EL (cell line): ENCODE measurements around the gene CENPM.

Source experiments
- DNase-seq: peaks from one replicate; pipeline ENCODE4 v3.0.0-alpha.2; 2016

CENPM gene

DNA sequence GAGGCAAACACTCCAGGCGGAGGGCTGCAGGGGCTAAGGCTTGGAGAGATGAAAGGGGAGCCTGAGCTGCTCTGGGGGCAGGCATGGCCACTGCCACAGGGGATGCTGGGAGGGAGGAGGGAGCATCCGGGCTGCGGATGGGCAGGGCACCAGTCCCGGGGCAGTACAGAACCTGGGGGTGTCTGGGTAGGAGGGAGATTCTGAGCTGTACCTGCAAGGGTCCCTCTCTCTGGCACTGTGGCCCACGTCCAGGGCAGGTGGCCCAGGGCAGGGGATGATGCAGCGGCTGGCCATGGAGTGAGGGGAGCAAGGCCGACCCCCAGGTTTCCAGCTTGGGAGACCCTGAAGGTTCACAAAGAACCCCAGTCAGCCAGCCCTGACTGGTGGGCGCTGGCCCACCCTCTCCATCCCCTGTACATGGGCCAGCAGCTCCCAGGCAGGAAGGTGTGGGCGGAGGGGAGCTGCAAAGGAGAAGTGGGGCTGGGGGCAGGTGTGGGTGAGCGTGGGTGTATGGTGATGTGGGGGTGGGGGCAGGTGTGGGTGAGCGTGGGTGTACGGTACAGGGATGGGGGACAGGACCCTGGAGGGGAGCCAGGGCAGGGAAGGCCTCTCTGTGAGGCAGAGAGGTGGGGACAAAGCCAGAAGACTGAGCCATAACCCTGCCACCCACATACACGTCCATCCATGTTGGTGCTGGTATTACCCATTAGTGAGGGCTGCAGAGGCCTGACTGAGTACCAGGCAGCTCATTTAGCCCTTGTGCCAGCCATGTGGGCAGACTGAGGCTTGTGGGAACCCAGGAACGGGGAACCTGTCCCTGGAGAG, 18.1 kb downstream of the CENPM start:
- DNase-seq: no peak

DNA sequence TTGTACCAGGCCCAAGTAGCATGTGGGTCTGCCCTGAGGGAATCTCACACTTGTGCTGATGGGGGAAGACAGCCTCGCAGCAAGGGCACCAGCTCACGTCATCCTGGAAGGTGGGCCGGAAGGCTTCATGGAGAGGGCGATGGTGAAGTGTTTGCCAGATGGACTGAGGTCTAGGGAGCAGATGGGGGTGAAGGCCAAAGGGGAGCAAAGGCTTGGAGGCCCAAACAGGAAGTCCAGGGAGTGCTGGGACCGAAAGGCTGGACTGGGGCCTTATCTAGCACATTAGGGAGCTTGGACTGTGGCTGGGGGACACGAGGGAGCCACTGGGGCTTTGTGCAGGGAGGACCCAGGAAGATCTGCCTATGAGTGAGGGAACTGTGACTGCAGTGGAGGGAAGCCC, 19.1 kb downstream of the CENPM start:
- no peak for DNase-seq

DNA sequence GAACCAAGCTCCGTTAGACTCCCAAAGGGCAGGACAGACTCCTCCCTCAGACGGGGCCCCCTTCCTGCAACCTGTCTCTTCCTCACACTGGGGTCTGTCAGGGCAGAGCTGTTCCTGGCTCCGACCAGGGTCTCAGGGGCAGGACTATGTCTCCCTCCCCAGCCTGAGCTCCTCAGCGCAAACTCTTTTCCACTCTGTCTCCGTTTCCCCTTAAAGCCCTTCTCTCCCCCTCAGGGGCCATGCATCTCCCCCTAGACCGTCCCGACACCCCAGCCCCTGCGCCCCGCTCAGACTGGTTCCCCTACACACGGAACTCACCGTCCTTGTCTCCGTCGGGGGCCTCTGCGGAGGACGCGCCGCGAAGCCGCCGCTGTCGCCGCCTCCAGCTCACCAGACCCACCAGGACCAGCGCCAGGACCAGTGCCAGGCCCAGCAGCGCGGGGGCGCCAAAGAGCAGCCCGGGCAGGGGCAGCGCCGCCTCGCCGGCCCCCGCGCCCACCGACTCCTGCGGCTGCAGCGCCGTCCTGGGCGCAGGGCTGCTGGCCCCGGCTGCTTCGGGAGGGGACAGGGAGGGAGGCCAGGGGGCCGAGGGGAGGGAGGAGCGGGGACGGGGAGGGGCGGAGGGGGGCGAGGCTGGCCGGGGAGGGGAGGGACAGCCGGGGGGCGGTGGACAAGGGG, 21.0 kb downstream of the CENPM start:
- peak; percentile 56 for DNase-seq

DNA sequence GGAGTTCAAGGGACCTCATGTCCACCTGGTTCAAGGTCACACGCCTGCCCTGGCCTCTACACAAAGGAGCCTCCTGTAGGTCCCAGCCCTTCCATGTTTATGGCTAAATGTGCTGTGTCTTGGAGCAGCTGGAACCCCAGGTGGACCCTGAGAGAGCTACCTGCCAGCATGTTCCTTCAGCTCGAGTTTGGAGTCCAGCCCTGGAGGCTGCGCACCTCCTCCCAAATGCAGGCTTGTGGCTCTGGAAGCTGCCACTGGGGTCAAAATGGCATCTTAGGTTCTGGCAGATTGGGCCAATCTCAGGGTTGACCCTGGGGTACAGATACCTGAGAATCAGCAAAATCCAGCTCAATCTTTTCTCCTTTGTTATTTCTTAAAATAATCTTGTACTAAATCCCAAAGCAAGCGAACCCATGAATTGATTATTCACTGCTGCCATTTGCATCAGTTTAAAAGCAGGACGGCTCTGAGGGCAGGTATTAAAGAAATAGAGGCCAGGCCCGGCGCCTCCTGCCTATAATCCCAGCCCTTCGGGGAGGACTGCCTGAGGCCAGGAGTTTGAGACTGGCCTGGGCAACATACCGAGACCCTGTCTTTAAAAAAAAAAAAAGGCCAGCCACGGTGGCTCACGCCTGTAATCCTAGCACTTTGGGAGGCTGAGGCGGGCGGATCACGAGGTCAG, 23.2 kb downstream of the CENPM start:
- no peak for DNase-seq

DNA sequence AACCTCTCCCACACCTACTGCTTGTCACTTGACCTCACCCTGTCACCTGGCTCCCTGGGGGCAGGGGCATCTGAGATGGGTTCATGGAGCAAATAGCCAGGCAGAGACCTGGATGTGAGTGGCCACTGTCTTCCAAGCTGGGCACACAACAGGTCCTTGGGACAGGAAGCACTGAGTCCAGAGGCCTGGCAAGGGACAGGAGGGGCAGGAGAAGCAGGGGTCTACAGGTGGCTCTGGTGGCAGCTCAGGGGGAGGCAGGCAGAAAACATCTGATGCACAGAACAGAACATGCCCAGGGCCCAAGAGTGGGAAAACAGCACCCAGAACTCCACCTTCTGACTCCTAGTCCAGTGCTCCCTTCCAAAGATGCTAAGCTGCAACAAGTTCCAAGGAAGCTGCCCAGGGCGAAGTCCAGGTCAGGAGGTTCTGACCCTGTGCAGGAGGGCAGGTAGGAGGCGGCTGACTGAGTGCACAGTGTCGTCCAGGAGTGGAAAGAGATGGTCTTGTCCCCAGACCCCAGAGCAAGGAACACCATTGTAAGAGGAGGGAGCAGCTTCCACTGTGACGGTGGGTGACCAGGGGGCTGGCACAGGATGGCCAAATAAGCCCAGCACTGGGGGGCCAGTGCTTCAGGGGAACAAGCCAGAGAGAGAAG, 23.9 kb downstream of the CENPM start:
- DNase-seq: no peak

DNA sequence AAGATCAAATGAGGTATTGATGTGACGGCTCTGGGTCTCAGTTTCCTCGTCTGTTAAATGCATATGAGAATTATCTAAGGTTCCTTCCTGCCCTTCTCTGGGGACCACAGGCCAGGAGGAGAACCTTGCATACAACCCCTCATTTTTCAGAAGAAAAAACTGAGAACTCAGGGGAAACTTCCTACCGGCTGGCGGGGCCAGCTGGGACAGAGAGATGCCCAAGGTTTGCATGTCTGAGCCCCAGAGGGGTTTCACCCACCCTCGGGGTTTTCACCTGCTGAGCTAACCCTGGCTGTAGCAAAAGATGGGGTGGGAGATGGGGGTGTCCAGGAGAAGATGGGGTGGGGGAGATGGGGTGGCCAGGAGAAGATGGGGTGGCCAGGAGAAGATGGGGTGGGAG, 24.6 kb downstream of the CENPM start:
- DNase-seq: no peak

DNA sequence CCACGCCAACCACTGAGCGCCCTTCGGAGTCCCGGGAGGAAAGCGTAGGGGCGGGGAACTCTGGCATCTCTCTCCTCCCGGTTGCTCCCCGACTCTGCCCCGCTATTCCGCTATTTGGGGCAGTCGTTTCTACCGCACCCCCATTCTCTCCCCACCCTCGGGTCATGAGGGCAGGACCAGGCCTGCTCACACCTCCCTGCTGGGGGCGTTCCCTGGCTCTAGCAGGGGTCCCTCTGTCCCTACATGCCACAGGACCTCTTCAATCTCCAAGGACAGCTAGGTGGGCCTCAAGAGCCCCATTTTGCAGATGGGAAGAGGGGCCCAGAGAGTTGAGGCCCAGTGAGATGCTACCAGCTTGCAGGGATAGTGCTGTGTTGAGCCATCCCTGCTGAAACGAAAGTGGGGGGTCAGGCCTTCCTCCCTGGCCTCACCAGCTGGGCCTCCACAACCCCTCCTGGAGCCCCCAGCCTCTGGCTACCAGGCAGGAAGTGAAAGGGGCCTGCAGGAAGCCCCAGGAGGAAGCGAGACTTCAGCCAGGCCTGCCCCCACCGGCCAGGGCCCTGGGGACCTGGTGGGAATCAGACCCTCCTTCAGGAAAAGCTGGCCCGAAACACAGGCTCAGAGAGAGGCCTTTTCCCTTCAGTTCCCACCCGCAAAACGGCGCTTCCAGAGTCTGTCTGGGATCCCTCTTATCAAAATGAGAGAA, 26.5 kb downstream of the CENPM start:
- no peak for DNase-seq

DNA sequence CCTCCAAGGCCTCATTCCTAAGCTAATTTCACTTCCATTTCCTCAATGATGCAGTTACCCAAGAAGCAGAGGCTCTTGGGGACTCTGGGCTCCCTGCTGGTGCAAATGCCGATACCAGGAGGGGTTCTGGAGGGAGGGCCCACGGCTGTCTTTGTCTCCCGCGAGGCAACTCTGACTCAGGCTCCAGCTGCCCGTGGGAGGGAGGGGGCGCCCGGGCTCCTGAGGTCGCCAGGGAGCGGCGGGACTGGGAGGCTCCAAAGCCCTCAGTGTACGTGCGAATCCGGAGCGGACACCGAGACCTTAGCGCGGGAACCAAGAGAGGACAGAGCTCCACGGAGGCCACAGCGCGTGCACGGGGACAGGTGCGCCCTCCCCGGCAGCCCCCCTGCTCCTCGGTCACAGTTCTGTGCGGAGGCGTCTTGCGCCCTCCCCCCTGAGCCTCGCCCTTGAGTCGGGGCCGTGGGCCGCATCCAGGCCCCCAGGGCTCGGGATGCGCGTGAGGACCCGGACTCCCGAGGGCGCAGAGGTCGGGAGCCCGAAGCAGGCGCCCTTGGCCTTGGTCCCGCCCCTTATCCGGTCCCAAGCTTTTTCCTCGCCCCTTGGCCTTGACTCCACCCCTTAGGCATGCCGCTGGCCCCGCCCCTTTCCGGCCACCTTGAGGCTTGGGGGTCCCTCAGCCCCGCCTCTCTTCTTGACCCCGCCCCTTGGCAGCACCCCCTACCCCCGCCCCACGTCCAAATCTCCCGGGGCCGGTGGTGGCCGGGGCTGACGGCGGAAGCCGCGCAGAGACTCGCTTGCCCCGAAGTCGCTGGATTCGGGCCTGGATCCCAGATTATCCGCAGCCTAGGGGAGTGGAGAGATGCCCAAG, 27.4 kb downstream of the CENPM start:
- DNase-seq: peak; percentile 45

DNA sequence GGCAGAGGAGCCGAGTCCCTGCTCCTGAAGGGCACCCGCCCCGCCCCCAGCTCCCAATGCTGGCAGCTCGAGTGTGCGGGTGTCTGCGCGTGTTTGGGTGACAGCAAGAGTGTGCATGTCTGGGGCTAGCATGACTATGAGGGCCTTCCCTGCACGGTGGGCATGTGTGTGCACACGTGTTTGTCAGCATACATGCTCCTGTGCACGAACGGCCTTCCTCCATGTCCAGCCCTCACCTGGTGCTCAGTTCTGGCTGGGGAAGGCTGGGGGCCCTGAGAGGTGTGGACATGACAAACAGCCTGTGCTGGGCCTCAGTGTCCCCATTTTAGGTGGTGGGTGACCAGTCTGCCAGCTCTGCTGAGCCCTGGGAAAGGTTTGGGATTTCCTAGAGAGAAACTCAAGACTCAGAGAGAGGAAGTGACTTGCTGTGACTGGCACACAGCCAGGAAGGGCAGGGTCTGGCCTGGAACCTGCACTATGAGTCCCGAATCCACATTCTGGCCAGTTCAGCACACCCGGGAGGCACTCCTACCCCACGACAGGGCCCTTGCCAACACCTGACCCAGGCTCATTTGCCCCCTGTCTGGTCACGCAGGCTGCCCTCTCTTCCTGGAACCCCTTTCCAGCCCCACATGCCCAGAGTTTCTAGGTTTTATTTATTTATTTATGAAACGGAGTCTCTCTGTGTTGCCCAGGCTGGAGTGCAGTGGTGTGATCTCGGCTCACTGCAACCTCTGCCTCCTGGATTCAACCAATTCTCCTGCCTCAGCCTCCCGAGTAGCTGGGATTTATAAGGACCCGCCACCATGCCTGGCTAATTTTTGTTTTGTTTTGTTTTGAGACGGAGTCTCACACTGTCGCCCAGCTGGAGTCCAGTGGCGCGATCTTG, 28.8 kb downstream of the CENPM start:
- peak; percentile 70 for DNase-seq

DNA sequence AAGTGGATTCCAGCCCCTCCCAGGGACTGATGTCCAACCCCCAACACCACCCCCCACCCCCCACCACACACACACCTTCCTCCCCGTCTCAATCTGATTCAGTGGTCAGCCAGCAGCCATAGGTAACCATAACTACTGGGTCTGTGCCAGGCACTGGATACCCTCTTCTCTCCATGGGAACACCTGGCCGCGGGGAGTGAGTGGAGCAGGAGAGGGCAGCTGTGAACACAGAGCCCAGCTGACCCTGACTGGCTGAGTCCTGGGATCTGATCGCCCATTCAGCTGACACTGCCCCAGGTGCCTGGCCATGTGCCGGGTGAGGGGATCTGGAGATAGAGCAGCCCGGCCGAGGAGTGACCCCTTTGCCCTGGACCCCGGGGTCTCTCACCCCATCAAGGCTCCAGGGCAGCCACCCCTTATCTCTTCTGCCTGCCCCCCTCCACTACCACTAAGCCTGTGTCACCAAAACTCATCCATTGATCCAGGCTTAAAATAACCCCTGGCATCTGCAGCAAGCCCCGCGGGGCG, 29.5 kb downstream of the CENPM start:
- no peak for DNase-seq

DNA sequence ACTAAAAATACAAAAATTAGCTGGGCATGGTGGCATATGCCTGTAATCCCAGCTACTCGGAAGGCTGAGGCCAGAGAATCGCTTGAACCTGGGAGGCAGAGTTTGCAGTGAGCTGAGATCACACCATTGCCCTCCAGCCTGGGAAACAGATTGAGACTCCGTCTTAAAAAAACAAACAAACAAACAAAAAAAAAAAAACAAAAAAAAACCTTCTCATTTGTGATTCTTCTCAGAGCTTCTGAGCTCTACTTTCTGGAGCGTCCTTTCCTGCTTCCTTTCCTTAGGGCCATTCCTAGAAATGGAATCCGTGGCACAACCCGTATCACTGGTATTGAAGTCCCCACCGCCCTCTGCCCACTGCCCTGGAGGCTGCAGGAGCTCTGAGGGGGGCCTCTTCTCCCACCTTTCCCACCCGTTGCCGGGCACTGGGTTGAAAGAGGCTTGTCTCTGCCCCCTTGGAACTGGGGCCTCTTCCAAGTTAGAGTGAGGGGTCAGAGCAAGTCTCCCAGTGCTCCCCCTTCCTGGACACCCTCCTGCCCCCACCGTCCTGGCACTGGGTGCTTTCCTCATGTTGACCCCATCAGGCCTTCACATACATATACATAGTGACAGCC, 30.1 kb downstream of the CENPM start:
- no peak for DNase-seq

DNA sequence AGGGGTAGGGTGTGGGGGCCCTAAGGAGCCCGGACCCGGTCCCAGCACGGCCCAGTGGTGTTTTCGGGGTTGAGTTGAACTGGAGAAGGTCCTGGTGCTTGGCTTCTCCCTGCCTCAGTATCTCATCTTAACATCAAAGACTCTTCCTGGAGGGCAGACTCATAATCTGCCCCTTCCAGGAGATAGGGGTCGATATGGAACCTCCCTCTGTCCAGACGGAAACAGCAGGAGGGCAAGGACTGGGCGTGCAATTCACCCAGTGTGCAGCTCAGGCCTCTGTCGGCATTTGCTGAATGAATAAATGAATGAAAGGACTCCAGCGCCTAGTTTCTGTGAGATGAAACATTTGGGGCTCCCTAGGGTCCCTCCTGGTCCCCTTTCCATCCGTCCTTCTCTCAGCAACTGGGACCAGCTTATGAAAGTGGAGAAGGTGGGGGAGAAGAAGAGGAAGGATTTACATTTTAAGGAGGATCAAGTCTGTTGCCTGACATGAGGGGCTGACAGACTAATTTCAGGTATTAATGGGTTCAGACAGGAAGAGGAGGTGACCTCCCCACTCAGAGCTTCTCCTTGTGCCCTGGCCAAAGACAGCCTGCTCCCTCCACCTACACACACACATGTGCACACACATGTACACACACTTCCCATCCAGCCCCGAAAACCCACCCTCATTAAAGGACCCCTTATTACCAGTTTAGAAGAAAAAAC, 31.0 kb downstream of the CENPM start:
- no peak for DNase-seq

DNA sequence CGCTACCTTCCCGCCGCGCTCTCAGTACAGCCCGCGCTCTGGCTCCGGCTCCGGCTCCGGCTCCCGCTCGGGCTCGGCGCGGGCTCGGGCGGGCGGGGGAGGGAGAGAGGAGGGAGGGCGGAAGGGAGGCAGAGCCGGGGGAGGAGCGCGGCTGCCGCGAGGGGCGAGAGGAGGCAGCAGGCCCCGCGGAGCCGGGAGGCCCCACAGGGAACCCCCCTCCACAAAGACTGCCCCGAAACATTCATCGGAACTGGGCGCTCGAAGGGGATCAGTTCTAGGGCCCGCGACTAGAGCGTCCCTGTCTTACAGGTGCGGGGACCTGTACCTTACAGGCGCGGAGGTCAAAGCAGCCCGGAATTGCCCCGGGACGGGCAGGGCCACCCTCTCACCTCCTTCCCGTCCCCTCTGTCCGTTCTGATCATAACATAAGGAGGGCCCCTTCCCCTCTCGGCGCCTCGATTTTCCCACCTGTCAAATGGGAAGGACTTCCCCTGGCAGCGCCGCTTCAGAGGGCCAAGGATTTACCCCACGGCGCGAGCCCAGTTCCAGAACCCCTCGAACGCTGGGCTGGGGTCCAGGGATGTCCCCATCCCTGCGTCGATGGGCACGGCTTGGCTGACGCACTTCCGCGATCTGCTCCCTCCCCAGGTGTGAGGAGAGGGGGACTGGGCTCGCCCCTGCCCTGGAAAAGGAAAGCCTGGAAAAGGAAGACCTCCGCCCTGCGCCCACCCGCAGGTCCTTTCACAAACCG, 31.7 kb downstream of the CENPM start, which contains the start of gene SHISA8:
SHISA8 (minus strand) TSS at position 40 of the 751 bp plus-strand sequence. CDS start 407 bp downstream, outside the sequence.
- DNase-seq: peak; percentile 37

DNA sequence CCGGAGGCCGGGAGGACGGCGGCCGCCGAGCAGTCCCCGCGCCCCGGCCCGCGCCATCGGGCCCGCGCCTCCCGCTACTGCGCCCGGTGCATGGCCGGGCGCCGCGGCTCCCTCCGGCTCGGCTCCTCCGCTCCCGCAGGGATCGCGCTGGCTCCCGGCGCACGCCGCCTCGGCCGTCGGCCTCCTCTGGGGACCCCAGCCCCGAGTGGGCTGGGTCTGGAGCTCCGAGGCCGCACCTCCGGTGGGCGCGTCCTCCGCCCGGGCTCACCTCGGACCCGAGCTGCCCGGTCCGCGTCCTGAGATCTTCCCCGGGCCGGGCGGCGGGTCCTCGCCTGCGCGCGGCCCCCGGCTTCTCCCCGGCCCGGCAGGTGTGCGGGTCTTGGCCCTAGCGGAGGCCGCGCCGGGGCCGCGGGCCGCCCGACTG, 32.3 kb downstream of the CENPM start:
- no peak for DNase-seq

DNA sequence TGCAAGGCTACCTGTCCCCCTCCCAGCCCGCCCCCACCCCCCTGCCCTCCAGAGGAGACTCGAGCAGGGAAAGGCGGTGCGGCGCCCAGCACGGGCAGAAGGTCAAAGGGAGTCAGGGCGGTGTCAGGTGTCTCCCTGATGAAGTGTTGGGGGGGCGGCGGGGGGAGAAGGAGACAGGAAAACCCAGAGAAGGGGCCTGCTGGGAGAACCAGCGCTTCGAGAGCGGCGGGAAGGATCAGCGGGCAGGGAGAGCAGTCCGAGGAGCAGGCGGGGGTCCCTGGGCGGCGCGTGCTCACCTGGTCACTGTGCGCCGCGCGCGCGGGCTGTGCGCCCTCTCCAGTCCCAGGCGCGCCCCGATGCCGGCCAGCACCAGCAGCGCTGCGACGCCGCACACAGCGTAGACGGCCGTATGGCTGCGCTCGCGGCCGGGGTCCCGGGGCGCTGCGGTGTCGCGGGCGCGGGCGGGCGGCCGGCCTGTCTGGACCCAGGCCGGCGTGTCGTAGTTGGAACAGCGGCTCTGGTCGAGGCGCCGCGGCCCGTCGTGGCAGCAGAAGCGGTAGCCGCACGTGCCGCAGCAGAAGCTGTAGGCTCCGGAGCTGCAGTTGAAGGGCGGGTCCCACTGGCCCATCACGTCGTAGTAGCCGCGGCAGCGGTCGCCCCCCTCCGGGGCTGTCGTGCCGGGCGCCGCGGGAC, 33.0 kb downstream of the CENPM start:
- DNase-seq: no peak

DNA sequence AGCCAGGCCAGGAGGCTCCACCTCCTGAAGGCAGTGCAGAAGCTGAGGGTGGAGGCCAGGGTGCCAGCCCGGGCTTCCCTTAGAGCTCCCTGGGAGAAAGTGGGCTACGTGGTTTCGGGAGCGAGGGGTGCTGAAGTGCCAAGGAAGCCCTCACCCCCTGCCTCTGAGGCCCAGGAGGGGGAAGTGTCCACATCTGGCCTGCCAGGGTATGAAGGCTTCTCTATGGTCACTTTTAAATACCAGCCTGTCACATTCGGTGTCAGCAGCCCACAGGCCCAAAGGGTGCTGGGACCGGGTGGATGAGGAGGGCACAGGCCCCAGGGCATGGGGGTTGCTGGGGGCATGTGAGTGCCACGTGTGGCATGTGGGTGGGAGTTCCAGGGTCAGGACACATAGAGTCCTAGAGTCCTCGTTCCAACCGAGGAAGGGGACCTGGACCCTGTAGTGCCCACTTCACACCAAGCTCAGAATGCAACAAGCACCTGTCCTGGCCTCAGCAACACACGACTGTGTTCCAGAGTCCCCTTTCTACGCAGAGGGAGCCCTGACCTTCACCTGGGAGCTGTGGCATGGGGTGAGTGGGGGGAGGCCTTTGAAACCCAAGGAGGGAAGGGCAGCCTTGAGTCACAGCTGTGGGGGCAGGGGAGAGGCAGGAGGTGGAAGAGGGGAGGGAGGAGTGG, 33.8 kb downstream of the CENPM start:
- no peak for DNase-seq
